Endometrium (tissue), 2 donors: Measurements from ENCODE around the gene PSTPIP1.

Experiments used
- FAIRE-seq: peaks from 2 replicates; lab custom pipeline; 2012; peaks lifted over from hg19 to GRCh38; lab: Jason Lieb, UNC
- donor health status: control.
- donor health status: control.

PSTPIP1 gene

GRCh38 chr15:76998663-76999285 lies 3.8 kb downstream of the PSTPIP1 start:
- no peak for FAIRE-seq

GRCh38 chr15:76999996-77000395 lies 5.1 kb downstream of the PSTPIP1 start:
- FAIRE-seq = no peak

- no peak for FAIRE-seq
These were observed 6.4 kb downstream of the PSTPIP1 start for GRCh38 chr15:77001351-77001750.

- FAIRE-seq = no peak
These were observed 7.0 kb downstream of the PSTPIP1 start for GRCh38 chr15:77001966-77002365.

GRCh38 chr15:77002436-77002835 lies 7.5 kb downstream of the PSTPIP1 start:
- FAIRE-seq = no peak

- no peak for FAIRE-seq
These were observed 8.3 kb downstream of the PSTPIP1 start for GRCh38 chr15:77002954-77003912.

GRCh38 chr15:77004189-77004588 lies 9.3 kb downstream of the PSTPIP1 start:
- no peak for FAIRE-seq

GRCh38 chr15:77009176-77009575 lies 14.2 kb downstream of the PSTPIP1 start:
- FAIRE-seq = no peak

- FAIRE-seq = no peak
These were observed 14.9 kb downstream of the PSTPIP1 start for GRCh38 chr15:77009646-77010311.

- FAIRE-seq = no peak
These were observed 15.4 kb downstream of the PSTPIP1 start for GRCh38 chr15:77010312-77010686.

GRCh38 chr15:77010857-77011256 lies 15.9 kb downstream of the PSTPIP1 start:
- no peak for FAIRE-seq

- FAIRE-seq = no peak
These were observed 17.3 kb downstream of the PSTPIP1 start for GRCh38 chr15:77012117-77012712.

GRCh38 chr15:77012868-77013267 lies 17.9 kb downstream of the PSTPIP1 start:
- no peak for FAIRE-seq

GRCh38 chr15:77013776-77014131 lies 18.8 kb downstream of the PSTPIP1 start:
- FAIRE-seq = no peak

GRCh38 chr15:77014132-77015081 lies 19.5 kb downstream of the PSTPIP1 start:
- FAIRE-seq = no peak

GRCh38 chr15:77015646-77016320 lies 20.9 kb downstream of the PSTPIP1 start:
- no peak for FAIRE-seq

- no peak for FAIRE-seq
These were observed 21.4 kb downstream of the PSTPIP1 start for GRCh38 chr15:77016321-77016695.

- no peak for FAIRE-seq
These were observed 22.2 kb downstream of the PSTPIP1 start for GRCh38 chr15:77017091-77017660.

- no peak for FAIRE-seq
These were observed 23.1 kb downstream of the PSTPIP1 start for GRCh38 chr15:77017761-77018720.
